ENCODE results near the gene RNGTT. TPM values are rescaled to one million over a fixed set of nuclear protein-coding genes. Genes with fewer than 3 reads are reported as not detected.

The RNGTT gene
- total RNA-seq, 1 donor from 2014 or later, result 11.4 TPM

- ATAC-seq, result no peak
- Histone ChIP-seq H3K27ac (no peak overlapping the region), H3K4me1 (no peaks in the 10 kb centered on the region), H3K9me3 (no peaks in the 10 kb centered on the region), H3K36me3 (no peaks in the 10 kb centered on the region), H3K27me3 (ENCODE audit: low read depth) (no peaks in the 10 kb centered on the region), H3K4me3 (no peak overlapping the region)
- intact Hi-C loops (cut with DNase I), result no loop called here
- DNase-seq, result no peak
- no peak for TF ChIP-seq CTCF (IDR thresholded peaks at IDR 0.05)
These were observed 80.9 kb downstream of the RNGTT start for GRCh38 chr6:88882536-88882935.

DNA sequence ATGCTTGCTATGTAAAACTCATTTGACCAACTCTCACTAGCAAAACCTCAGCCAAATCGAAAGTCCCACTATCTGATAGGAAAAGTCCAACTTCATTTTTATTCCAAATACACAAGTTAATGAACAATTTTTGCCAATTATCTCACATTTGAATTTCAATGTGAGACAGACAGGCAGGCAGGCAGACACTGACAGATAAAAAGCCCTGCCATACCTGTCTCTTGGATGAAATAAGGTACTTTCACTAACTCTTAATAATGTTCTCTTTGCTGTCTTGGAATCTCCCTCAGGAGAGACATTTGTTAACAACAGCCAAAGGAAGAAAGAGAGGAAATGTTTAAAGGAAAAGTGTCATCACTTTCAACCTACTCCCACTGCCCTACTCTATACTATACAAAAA lies 82.0 kb downstream of the RNGTT start:
- H3K36me3 ChIP-seq, result no peaks in the 10 kb centered on the region
- no peaks in the 10 kb centered on the region for H3K9me3 ChIP-seq
- ATAC-seq, result no peak
- H3K27me3 ChIP-seq (ENCODE audit: low read depth), result no peaks in the 10 kb centered on the region
- intact Hi-C loops (cut with DNase I), result no loop called here
- H3K27ac ChIP-seq, result no peak overlapping the region
- DNase-seq, result no peak
- no peak overlapping the region for H3K4me3 ChIP-seq
- no peaks in the 10 kb centered on the region for H3K4me1 ChIP-seq
- no peak for TF ChIP-seq CTCF (IDR thresholded peaks at IDR 0.05)

DNA sequence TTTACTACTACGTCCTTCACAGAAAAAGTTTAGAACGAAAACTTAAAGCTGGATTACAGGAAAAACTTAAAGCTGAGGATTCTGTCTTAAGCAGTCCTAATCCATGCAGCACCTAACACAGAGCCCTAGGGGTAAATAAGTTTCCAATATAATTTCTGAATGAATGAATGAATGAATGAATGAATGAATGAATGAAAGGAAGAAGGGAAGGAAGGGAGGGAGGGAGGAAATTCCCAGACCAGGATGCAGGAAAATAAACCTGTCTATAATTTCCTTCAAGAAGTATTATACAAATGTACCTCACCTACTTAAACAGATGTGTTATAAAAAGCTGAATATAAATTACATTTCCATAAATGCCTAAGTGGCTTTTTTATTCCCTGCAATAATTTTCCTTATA lies 83.4 kb downstream of the RNGTT start:
- ATAC-seq (no peak), DNase-seq (no peak)
- no peaks in the 10 kb centered on the region for H3K36me3 ChIP-seq
- no peak overlapping the region for H3K4me3 ChIP-seq
- TF ChIP-seq CTCF (IDR thresholded peaks at IDR 0.05), result no peak
- intact Hi-C loops (cut with DNase I), result no loop called here
- no peak overlapping the region for H3K27ac ChIP-seq
- no peaks in the 10 kb centered on the region for H3K4me1 ChIP-seq
- H3K9me3 ChIP-seq, result no peaks in the 10 kb centered on the region
- no peaks in the 10 kb centered on the region for H3K27me3 ChIP-seq (ENCODE audit: low read depth)

DNA sequence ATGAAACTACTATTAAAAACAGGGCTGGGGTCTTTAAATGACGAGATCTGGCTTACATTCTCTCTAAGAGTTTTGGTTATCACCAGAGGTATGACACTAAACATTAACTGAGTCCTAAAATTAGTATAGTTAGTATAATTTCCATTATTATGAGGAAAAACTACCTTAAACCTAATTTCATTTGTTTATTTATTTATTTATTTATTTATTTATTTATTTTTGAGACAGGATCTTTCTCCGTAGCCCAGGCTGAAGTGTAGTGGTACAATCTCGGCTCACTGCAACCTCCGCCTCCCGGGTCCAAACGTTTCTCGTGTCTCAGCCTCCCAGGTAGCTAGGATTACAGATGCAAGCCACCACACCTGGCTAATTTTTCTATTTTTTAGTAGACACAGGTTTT lies 85.5 kb downstream of the RNGTT start:
- H3K36me3 ChIP-seq, result no peaks in the 10 kb centered on the region
- no peaks in the 10 kb centered on the region for H3K4me1 ChIP-seq
- DNase-seq, result no peak
- intact Hi-C loops (cut with DNase I), result no loop called here
- no peaks in the 10 kb centered on the region for H3K9me3 ChIP-seq
- no peak overlapping the region for H3K4me3 ChIP-seq
- no peaks in the 10 kb centered on the region for H3K27me3 ChIP-seq (ENCODE audit: low read depth)
- no peak for ATAC-seq
- no peak overlapping the region for H3K27ac ChIP-seq
- no peak for TF ChIP-seq CTCF (IDR thresholded peaks at IDR 0.05)

DNA sequence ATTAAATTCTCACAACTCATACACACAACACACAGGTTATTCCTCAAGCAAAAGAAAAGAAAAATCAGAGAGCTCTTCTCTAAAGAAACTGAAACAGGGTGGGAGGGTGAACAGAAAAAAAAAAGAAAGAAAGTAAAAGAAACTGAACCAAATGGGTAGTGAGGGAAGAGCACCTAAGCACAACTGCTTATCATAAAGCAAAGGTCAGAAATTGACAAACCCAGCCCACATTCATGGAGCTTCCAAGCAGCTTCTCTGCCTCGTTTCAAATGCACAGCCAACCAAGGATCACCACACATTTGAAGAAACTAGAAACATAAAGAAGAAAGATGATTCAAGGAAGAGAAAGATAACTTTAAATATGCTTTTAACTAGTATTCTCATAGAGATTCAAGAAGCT lies 90.5 kb downstream of the RNGTT start:
- Histone ChIP-seq H3K36me3 (no peaks in the 10 kb centered on the region), H3K27ac (no peak overlapping the region), H3K4me3 (no peak overlapping the region), H3K27me3 (ENCODE audit: low read depth) (no peaks in the 10 kb centered on the region), H3K9me3 (no peaks in the 10 kb centered on the region), H3K4me1 (no peaks in the 10 kb centered on the region)
- no peak for TF ChIP-seq CTCF (IDR thresholded peaks at IDR 0.05)
- ATAC-seq (no peak), DNase-seq (no peak)
- intact Hi-C loops (cut with DNase I), result no loop called here

DNA sequence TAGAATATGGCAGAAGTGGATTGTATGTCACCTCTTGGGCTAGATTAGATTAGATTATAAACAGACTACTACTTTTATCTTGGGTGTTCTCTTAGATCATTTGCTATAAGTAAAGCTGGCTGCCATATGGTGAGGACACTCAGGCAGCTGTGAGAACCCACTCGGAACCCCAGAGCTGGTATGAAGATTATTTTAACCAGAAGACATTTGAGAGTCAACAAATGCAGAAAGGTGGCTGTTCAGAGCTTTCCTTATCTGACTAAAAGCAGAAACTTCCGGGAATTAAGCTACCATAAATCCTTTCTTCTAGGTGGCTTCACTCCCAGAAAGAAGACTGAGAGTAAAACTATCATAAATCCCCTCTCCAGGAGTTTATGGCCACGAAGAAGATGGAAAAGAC lies 91.9 kb downstream of the RNGTT start:
- Histone ChIP-seq H3K27me3 (ENCODE audit: low read depth) (no peaks in the 10 kb centered on the region), H3K4me3 (no peak overlapping the region), H3K9me3 (no peaks in the 10 kb centered on the region), H3K4me1 (no peaks in the 10 kb centered on the region), H3K36me3 (no peaks in the 10 kb centered on the region), H3K27ac (no peak overlapping the region)
- DNase-seq (no peak), ATAC-seq (no peak)
- intact Hi-C loops (cut with DNase I), result no loop called here
- no peak for TF ChIP-seq CTCF (IDR thresholded peaks at IDR 0.05)
